ENCODE measurements around the gene PTPRM. TPM values are rescaled to one million over a fixed set of nuclear protein-coding genes. Genes with fewer than 3 reads are reported as not detected.

Gene PTPRM
- total and polyA plus RNA-seq, 2 of the 4 experiments (the other 2 are of a cell fraction), result 28.3 to 51.2 TPM

- no TSS peak for BruUV-seq (replicated peaks)
- H2AK5ac ChIP-seq (ENCODE audit: low read depth, low read length), result no peak overlapping the region
- no peaks in the 10 kb centered on the region for H3K36me3 ChIP-seq (ENCODE audit: control insufficient read depth, insufficient read depth, low read length)
- H3K27ac ChIP-seq (ENCODE audit: insufficient read depth, low read length), result no peak overlapping the region
- peaks cover 3% of the 10 kb centered on the region; the same call in 1 of the 2 replicates for H3K4me1 ChIP-seq (ENCODE audit: control insufficient read depth, insufficient read depth, low read length)
- WGBS, 2 experiments (ENCODE audit: extremely low coverage in 2 of 2, insufficient read length in 1 of 2), result no CpG with 5 or more reads among the region's 8 CpGs
- no peak overlapping the region for H3K9ac ChIP-seq (ENCODE audit: low read depth, low read length)
- no peak overlapping the region; the same call in 2 of the 3 replicates for H2BK15ac ChIP-seq (ENCODE audit: low read depth, low read length)
- DNase-seq, result peak; percentile 94
- peaks cover 6% of the 10 kb centered on the region for H3K9me1 ChIP-seq (ENCODE audit: insufficient read depth, low read length)
- H3K14ac ChIP-seq (replicated peaks; ENCODE audit: low read depth, low read length), result no peak overlapping the region
- in situ Hi-C loops (cut with MboI; ENCODE audit: low sequenced_read_pairs) (no loop called here), dilution Hi-C loops (cut with HindIII; ENCODE audit: low sequenced_read_pairs, unreplicated experiment) (no loop called here), intact Hi-C loops (cut with micrococcal nuclease) (no loop called here)
- H3K27me3 ChIP-seq (ENCODE audit: control insufficient read depth, insufficient read depth, low read length), result no peaks in the 10 kb centered on the region
- no peak overlapping the region for H3K56ac ChIP-seq (ENCODE audit: extremely low read depth, insufficient read depth, low read length)
- H2BK20ac ChIP-seq (ENCODE audit: low read depth, low read length), result no peak overlapping the region; the same call in 1 of the 2 replicates
- no peak overlapping the region for H4K5ac ChIP-seq (ENCODE audit: low read depth, low read length)
- H2BK120ac ChIP-seq (ENCODE audit: low read depth, low read length), result no peak overlapping the region
- H4K91ac ChIP-seq (ENCODE audit: insufficient read depth, low read depth, low read length), result peak overlapping the region; percentile 40; the same call in 1 of the 2 replicates
- no peak overlapping the region for H3K18ac ChIP-seq (ENCODE audit: low read depth, low read length)
- H2AK9ac ChIP-seq (replicated peaks; ENCODE audit: low read depth, low read length, poor library complexity), result no peak overlapping the region
- peak; percentile 69 for ATAC-seq (ENCODE audit: low read depth)
- H3K23ac ChIP-seq (ENCODE audit: low read depth, low read length), result 0 out of 2 replicates have a peak overlapping the region, but pooled peaks have one; percentile 4
- no peak overlapping the region for H2AFZ ChIP-seq (replicated peaks; ENCODE audit: low read length, poor library complexity)
- ChIA-PET POLR2A (ENCODE audit: unreplicated experiment) (no interaction called here), CTCF (interaction anchor here (0.6 kb wide), 1 partner anchor 117 kb away, joined by 3 read pairs; no protein-coding TSS in a partner anchor)
- 0 out of 4 replicates have a peak overlapping the region, but pooled peaks of 1 of the 2 experiments have one; percentile 22 for H4K8ac ChIP-seq (ENCODE audit: low read depth in 2 of 2, low read length in 2 of 2)
- H4K20me1 ChIP-seq (ENCODE audit: insufficient read depth, low read length), result peaks cover 3% of the 10 kb centered on the region; the same call in 1 of the 2 replicates
- 0 out of 2 replicates have a peak overlapping the region, but pooled peaks have one; percentile 1 for H3K4me2 ChIP-seq (ENCODE audit: low read depth, low read length)
- H3K4ac ChIP-seq (ENCODE audit: low read depth, low read length), result peak overlapping the region; percentile 11; the same call in 1 of the 2 replicates
- no peak overlapping the region for H2BK5ac ChIP-seq (ENCODE audit: low read depth, low read length, poor library complexity, severe bottlenecking)
- H3K9me3 ChIP-seq (ENCODE audit: control insufficient read depth, insufficient read depth, low read length), result no peaks in the 10 kb centered on the region
- H3K4me3 ChIP-seq (ENCODE audit: insufficient read depth, low read depth, low read length), result no peak overlapping the region
- H3K79me1 ChIP-seq (ENCODE audit: low read depth in 1 of 2, low read length in 2 of 2), result no peaks in the 10 kb centered on the region
- no peak for TF ChIP-seq MXI1 (IDR thresholded peaks at IDR 0.05; ENCODE audit: borderline replicate concordance, low read depth, low read length)
- TF ChIP-seq RFX5 (IDR thresholded peaks at IDR 0.05; ENCODE audit: low read depth, low read length), result no peak
- no peak for TF ChIP-seq USF2 (IDR thresholded peaks at IDR 0.05; ENCODE audit: low read depth, low read length)
- TF ChIP-seq FOS (IDR thresholded peaks at IDR 0.05; ENCODE audit: low read depth, low read length), result peak; percentile 57
- TF ChIP-seq NFE2L2 (IDR thresholded peaks at IDR 0.05; ENCODE audit: low read depth, low read length), result 0 out of 2 replicates have a peak, but pooled peaks have one; percentile 21
- TF ChIP-seq RCOR1 (IDR thresholded peaks at IDR 0.05; ENCODE audit: insufficient replicate concordance, low read length), result no peak
- TF ChIP-seq CEBPB (IDR thresholded peaks at IDR 0.05; ENCODE audit: low read depth, low read length), result peak; percentile 79
- TF ChIP-seq BHLHE40 (IDR thresholded peaks at IDR 0.05; ENCODE audit: low read depth, low read length), result peak; percentile 98
- no peak for TF ChIP-seq CTCF (conservative IDR thresholded peaks at IDR 0.05; ENCODE audit: low read depth, low read length)
- TF ChIP-seq CHD1 (IDR thresholded peaks at IDR 0.05; ENCODE audit: low read depth, low read length), result no peak
- TF ChIP-seq ELK1 (IDR thresholded peaks at IDR 0.05; ENCODE audit: borderline replicate concordance, low read depth, low read length), result no peak
- TF ChIP-seq RAD21 (IDR thresholded peaks at IDR 0.05; ENCODE audit: low read length), result no peak
- TF ChIP-seq POLR2A (IDR thresholded peaks at IDR 0.05; ENCODE audit: low read depth, low read length), result no peak
- no peak for TF ChIP-seq MAFK (IDR thresholded peaks at IDR 0.05; ENCODE audit: low read depth, low read length)
These were observed 646.0 kb downstream of the PTPRM start for GRCh38 chr18:8212896-8213780.
